Loucy (cell line): ENCODE data around the gene NACAD.
A peak's percentile ranks its signal among the peaks of the same experiment; 100 is the strongest.

Experiments
- H2AFZ ChIP-seq: fragments of 200-600 bp; sonication (generic); 2 replicates; pipeline ENCODE4 v1.6.0; 2016; ENCODE audit warnings: antibody characterized with exemption, mild to moderate bottlenecking, low read length, moderate library complexity
- H3F3A ChIP-seq: fragments of 200-600 bp; 2 replicates; pipeline ENCODE4 v1.6.0; 2016; ENCODE audit warnings: antibody characterized with exemption, low read depth, mild to moderate bottlenecking
- H3K27me3 ChIP-seq: fragments of 200-600 bp; sonication (generic); 2 replicates; pipeline ENCODE4 v1.6.1; 2014; ENCODE audit warnings: low read length, mild to moderate bottlenecking; ENCODE audit not compliant: insufficient read depth, poor library complexity, severe bottlenecking
- H3K36me3 ChIP-seq: fragments of 200-600 bp; sonication (generic); 2 replicates; pipeline ENCODE4 v1.6.1; 2016; ENCODE audit warnings: low read length; ENCODE audit not compliant: insufficient read depth
- H3K4me1 ChIP-seq: fragments of 200-600 bp; sonication (generic); 2 replicates; pipeline ENCODE4 v1.5.1; 2014; ENCODE audit warnings: low read length, mild to moderate bottlenecking; ENCODE audit not compliant: insufficient read depth, poor library complexity, severe bottlenecking
- H3K4me2 ChIP-seq: fragments of 200-600 bp; sonication (generic); 2 replicates; pipeline ENCODE4 v1.6.0; 2014; ENCODE audit warnings: antibody characterized with exemption, low read length, low read depth, mild to moderate bottlenecking; ENCODE audit not compliant: poor library complexity, severe bottlenecking
- H3K4me3 ChIP-seq: fragments of 200-600 bp; sonication (generic); 2 replicates; pipeline ENCODE4 v1.5.1; 2014; ENCODE audit warnings: low read length, mild to moderate bottlenecking, mixed read lengths; ENCODE audit not compliant: poor library complexity, severe bottlenecking
- H3K79me2 ChIP-seq: fragments of 200-600 bp; sonication (generic); 2 replicates; pipeline ENCODE4 v1.6.1; 2014; ENCODE audit warnings: low read length; ENCODE audit not compliant: insufficient read depth
- H3K9ac ChIP-seq: fragments of 200-600 bp; sonication (generic); 2 replicates; pipeline ENCODE4 v1.6.0; 2014; ENCODE audit warnings: mild to moderate bottlenecking, low read depth, low read length, moderate library complexity; ENCODE audit not compliant: poor library complexity, severe bottlenecking
- H3K9me2 ChIP-seq: fragments of 200-600 bp; sonication (generic); replicated peaks from 2 replicates; pipeline ENCODE4 v1.6.1; 2016; ENCODE audit warnings: low read depth, low read length, mixed read lengths
- H3K9me3 ChIP-seq: fragments of 200-600 bp; sonication (generic); 2 replicates; pipeline ENCODE4 v1.6.1; 2014; ENCODE audit warnings: mild to moderate bottlenecking, antibody characterized with exemption, low read length, low read depth; ENCODE audit not compliant: insufficient read depth
- H4K20me1 ChIP-seq: fragments of 200-600 bp; sonication (generic); 2 replicates; pipeline ENCODE4 v1.6.0; 2014; ENCODE audit warnings: antibody characterized with exemption, low read length, mild to moderate bottlenecking; ENCODE audit not compliant: insufficient read depth, poor library complexity, severe bottlenecking
- CTCF ChIP-seq: fragments of 200-600 bp; sonication (generic); conservative IDR thresholded peaks from 2 replicates; pipeline ENCODE4 v1.5.1; 2014; ENCODE audit warnings: mild to moderate bottlenecking, antibody characterized with exemption, low read length
- EZH2phosphoT487 ChIP-seq: fragments of 200-600 bp; IDR thresholded peaks from 2 replicates; pipeline ENCODE4 v1.6.1; 2018; ENCODE audit warnings: antibody characterized with exemption, mild to moderate bottlenecking, moderate library complexity, borderline replicate concordance

Gene NACAD

DNA sequence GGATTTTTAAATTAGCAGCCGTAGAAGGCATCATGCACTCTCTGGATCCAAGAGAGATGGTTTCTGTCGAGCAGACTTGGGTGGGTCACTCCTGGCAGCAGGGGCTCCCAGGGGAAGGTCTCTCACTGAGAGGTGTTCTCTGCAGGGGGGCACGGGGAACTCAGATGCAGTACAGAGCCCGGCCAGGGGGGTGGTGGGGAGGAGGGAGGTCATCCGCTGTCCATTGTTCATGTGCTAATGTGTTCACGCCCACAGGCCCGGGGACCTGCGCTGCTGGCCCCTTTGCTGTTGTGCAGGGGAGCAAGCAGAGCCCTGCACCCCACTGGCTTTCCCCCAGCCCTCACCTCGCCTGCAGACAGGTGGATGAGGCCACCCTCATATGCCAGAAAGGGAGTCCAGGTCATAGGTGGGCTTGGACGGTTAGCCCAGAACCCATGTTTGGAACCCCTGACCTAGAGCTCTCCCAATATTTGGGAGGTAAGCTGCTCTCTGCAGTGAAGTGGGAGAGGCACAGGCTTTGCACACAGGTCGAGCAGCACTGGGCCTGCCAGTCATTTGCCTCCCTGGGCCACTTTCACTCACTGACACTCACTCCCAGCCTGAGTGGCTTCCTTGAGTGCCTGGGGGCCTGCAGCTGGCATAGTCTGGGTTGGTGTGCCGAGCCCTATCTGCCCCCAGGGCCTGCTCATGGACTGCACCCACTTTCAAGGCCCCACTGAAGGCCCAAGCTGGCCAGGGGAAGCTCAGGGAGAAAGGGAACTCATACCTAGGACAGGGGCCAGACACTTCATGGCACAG, 35.3 kb upstream of the NACAD start:
- TF ChIP-seq CTCF: no peak
- TF ChIP-seq EZH2phosphoT487: no peak
- H3K4me1 ChIP-seq: peaks cover 5% of the 10 kb centered on the region
- no peaks in the 10 kb centered on the region for H4K20me1 ChIP-seq
- H2AFZ ChIP-seq: no peak overlapping the region; the same call in 1 of the 2 replicates
- no peaks in the 10 kb centered on the region for H3K9me2 ChIP-seq
- H3K4me2 ChIP-seq: no peak overlapping the region
- H3K9me3 ChIP-seq: no peaks in the 10 kb centered on the region
- H3F3A ChIP-seq: no peaks in the 10 kb centered on the region
- no peaks in the 10 kb centered on the region for H3K27me3 ChIP-seq
- no peaks in the 10 kb centered on the region for H3K36me3 ChIP-seq
- no peaks in the 10 kb centered on the region for H3K79me2 ChIP-seq
- H3K9ac ChIP-seq: peak overlapping the region; percentile 44
- H3K4me3 ChIP-seq: no peak overlapping the region

- Histone ChIP-seq H3K4me3 (no peak overlapping the region), H3K9me3 (no peaks in the 10 kb centered on the region), H3K79me2 (no peaks in the 10 kb centered on the region), H3K36me3 (no peaks in the 10 kb centered on the region), H3K27me3 (no peaks in the 10 kb centered on the region), H3F3A (no peaks in the 10 kb centered on the region), H4K20me1 (no peaks in the 10 kb centered on the region), H3K4me2 (peak overlapping the region; percentile 36), H3K9me2 (no peaks in the 10 kb centered on the region), H2AFZ (peak overlapping the region; percentile 82), H3K4me1 (peaks cover 5% of the 10 kb centered on the region), H3K9ac (peak overlapping the region; percentile 44)
- TF ChIP-seq CTCF (no peak), EZH2phosphoT487 (no peak)
Measured at GRCh38 chr7:45122975-45123860, 34.4 kb upstream of the NACAD start.

GRCh38 chr7:45119550-45119949, 30.8 kb upstream of the NACAD start:
- Histone ChIP-seq H3K4me1 (peaks cover 5% of the 10 kb centered on the region), H3K9me2 (no peaks in the 10 kb centered on the region), H3K9me3 (no peaks in the 10 kb centered on the region), H4K20me1 (no peaks in the 10 kb centered on the region), H3K36me3 (no peaks in the 10 kb centered on the region), H3K27me3 (no peaks in the 10 kb centered on the region), H3K9ac (no peak overlapping the region), H3K4me3 (no peak overlapping the region), H3K4me2 (no peak overlapping the region), H2AFZ (no peak overlapping the region), H3F3A (no peaks in the 10 kb centered on the region), H3K79me2 (no peaks in the 10 kb centered on the region)
- TF ChIP-seq EZH2phosphoT487: no peak
- no peak for TF ChIP-seq CTCF
